Lung (tissue), 12 donors: Measurements from ENCODE around the gene MYH6. TPM values are rescaled to one million over a fixed set of nuclear protein-coding genes. Genes with fewer than 3 reads are reported as not detected.

ENCODE experiments used
- ATAC-seq: fragments of 200-7000 bp; cut with Tn5 transposase; one replicate; pipeline ENCODE4 v1.9.1; 2020; ENCODE audit warnings: moderate number of reproducible peaks; ENCODE audit not compliant: insufficient read depth, low FRiP score
- DNase-seq, 3 donors: peaks; one replicate each; pipeline ENCODE4 v3.0.0-alpha.2; 2013 to 2017
- H3K27ac ChIP-seq, 2 donors: one replicate each; pipeline ENCODE4 v1.5.1; 2013; ENCODE audit warnings: mild to moderate bottlenecking in 2 of 2, moderate library complexity in 2 of 2, control low read depth in 1 of 2, inconsistent platforms in 1 of 2, low read depth in 1 of 2, low read length in 1 of 2
- H3K27me3 ChIP-seq, 3 donors: one replicate each; pipeline ENCODE4 v1.5.1; 2013; ENCODE audit warnings: low read length in 2 of 3; ENCODE audit not compliant: control insufficient read depth in 3 of 3, insufficient read depth in 3 of 3
- H3K36me3 ChIP-seq, 4 donors: one replicate each; pipeline ENCODE4 v1.5.1; 2013; ENCODE audit warnings: low read length in 4 of 4, mild to moderate bottlenecking in 1 of 4, moderate library complexity in 1 of 4; ENCODE audit not compliant: control insufficient read depth in 4 of 4, insufficient read depth in 4 of 4
- H3K4me1 ChIP-seq, 5 donors: one replicate each; pipeline ENCODE4 v1.5.1; 2013; ENCODE audit warnings: low read length in 5 of 5, mild to moderate bottlenecking in 2 of 5, moderate library complexity in 1 of 5; ENCODE audit not compliant: control insufficient read depth in 5 of 5, insufficient read depth in 5 of 5
- H3K4me3 ChIP-seq: one replicate; pipeline ENCODE4 v1.5.1; 2013; ENCODE audit warnings: mild to moderate bottlenecking, control low read depth, moderate library complexity
- H3K9ac ChIP-seq, 2 donors: one replicate each; pipeline ENCODE4 v1.5.1; 2013; ENCODE audit warnings: low read length in 2 of 2, control low read depth in 1 of 2; ENCODE audit not compliant: insufficient read depth in 1 of 2
- H3K9me3 ChIP-seq, 4 donors: one replicate each; pipeline ENCODE4 v1.5.1; 2013; ENCODE audit warnings: low read length in 3 of 4, mild to moderate bottlenecking in 1 of 4, moderate library complexity in 1 of 4; ENCODE audit not compliant: control insufficient read depth in 4 of 4, insufficient read depth in 3 of 4
- WGBS, 2 donors: extraction: QIAGEN DNeasy Blood & Tissue Kit; methylation state at CpG; one replicate each; pipeline ENCODE4 v1.1.7; 2013; 5-methylcytosine and 5-hydroxymethylcytosine counted together
- polyA plus RNA-seq, 2 donors: library from polyadenylated mRNA; stranded (reverse); fragments of 200-250 nt; gene quantifications; one replicate each; pipeline ENCODE4 v1.2.1, GENCODE V29; 2013
- total RNA-seq, 2 donors: library from RNA; depleted of rRNA in 1 of 2; stranded (reverse); fragments of >200 nt in 1 of 2; gene quantifications; one replicate each; pipeline ENCODE4 v1.2.1, GENCODE V29; 2014 to 2021
- TF ChIP-seq, protein P1 (sequence below): IDR thresholded peaks from 2 replicates; pipeline ENCODE4 v1.5.1; 2012; ENCODE audit warnings: mild to moderate bottlenecking; ENCODE audit errors: control extremely low read depth, extremely low read depth
- donor health status: control.
- donor health status: control.
- donor health status: Bipolar disorder and iron deficiency.
- donor health status: healthy.
- donor health status: DM: yes; HTN: yes; CAD: no.

The MYH6 gene
- total and polyA plus RNA-seq, 4 donors: 0.25 to 7.1 (median 0.28) TPM; not detected in 1

- H3K27me3 ChIP-seq: no peaks in the 10 kb centered on the region
- peak overlapping the region in 1 of 2 donors; percentile 93 for H3K27ac ChIP-seq
- TF ChIP-seq, protein P1, sequence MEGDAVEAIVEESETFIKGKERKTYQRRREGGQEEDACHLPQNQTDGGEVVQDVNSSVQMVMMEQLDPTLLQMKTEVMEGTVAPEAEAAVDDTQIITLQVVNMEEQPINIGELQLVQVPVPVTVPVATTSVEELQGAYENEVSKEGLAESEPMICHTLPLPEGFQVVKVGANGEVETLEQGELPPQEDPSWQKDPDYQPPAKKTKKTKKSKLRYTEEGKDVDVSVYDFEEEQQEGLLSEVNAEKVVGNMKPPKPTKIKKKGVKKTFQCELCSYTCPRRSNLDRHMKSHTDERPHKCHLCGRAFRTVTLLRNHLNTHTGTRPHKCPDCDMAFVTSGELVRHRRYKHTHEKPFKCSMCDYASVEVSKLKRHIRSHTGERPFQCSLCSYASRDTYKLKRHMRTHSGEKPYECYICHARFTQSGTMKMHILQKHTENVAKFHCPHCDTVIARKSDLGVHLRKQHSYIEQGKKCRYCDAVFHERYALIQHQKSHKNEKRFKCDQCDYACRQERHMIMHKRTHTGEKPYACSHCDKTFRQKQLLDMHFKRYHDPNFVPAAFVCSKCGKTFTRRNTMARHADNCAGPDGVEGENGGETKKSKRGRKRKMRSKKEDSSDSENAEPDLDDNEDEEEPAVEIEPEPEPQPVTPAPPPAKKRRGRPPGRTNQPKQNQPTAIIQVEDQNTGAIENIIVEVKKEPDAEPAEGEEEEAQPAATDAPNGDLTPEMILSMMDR: no peak
- H3K9me3 ChIP-seq: no peaks in the 10 kb centered on the region
- H3K9ac ChIP-seq: no peak overlapping the region
- H3K4me3 ChIP-seq: no peak overlapping the region
- DNase-seq (no peak), ATAC-seq (no peak)
- H3K36me3 ChIP-seq: no peaks in the 10 kb centered on the region
- WGBS, 2 donors: 90 to 93% methylated on average over 16 of the region's 16 CpGs
- no peaks in the 10 kb centered on the region for H3K4me1 ChIP-seq
Measured at GRCh38 chr14:23413681-23414080, 5.6 kb upstream of the MYH6 start.

DNA sequence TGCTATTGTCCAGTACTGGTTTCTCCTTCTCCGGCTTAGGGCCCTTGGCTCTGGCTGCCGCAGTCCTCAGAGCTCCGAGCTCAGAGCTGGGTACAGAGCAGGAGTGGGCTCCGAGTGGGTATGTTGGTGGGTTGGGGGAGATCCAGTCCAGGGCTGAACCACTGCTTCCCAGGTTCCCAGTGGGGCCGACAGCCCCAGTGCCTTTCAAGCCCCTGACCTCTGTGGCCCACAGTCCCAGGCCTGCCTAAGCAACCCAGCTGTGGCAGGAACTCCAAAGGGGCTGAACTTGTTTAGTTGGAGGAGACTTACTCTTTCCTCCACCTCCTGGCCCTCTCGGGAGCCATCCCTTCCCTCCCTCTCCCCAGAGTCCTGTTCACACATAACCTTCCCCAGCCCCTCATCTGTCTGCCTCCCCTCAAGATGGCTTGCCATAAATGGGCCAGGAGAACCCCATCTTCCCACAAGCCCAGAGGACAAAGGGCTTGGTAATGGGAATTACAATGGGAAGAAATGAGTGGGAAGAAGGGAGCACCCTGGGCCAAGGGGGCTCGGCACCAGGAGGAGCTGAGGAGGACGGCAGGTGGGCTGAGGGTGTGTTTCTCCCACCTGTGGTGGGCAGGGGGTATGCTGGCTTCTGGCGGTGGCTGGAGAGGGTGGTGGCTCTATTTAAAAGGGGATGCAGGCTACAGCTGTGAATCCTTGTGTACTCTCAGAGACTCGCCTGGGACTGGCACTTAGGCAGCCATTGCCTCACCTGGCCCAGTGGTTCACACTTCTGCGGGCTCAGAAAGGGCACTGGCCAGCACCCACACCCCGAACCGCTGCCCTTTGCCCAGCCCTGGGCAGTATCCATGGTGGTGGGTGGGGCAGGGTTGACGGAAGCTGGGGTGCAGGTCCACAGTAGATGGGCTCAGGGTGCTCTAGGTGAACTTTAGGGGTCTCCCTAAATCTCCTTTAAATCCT is 3.8 kb upstream of the MYH6 start:
- Histone ChIP-seq H3K4me1 (no peaks in the 10 kb centered on the region), H3K27ac (peak overlapping the region in 1 of 2 donors; percentile 93), H3K9ac (no peak overlapping the region), H3K27me3 (no peaks in the 10 kb centered on the region), H3K36me3 (no peaks in the 10 kb centered on the region), H3K4me3 (no peak overlapping the region), H3K9me3 (no peaks in the 10 kb centered on the region)
- DNase-seq: no peak
- WGBS, 2 donors: 81 to 91% methylated on average over 14 of the region's 14 CpGs
- TF ChIP-seq, protein P1: no peak
- no peak for ATAC-seq

DNA sequence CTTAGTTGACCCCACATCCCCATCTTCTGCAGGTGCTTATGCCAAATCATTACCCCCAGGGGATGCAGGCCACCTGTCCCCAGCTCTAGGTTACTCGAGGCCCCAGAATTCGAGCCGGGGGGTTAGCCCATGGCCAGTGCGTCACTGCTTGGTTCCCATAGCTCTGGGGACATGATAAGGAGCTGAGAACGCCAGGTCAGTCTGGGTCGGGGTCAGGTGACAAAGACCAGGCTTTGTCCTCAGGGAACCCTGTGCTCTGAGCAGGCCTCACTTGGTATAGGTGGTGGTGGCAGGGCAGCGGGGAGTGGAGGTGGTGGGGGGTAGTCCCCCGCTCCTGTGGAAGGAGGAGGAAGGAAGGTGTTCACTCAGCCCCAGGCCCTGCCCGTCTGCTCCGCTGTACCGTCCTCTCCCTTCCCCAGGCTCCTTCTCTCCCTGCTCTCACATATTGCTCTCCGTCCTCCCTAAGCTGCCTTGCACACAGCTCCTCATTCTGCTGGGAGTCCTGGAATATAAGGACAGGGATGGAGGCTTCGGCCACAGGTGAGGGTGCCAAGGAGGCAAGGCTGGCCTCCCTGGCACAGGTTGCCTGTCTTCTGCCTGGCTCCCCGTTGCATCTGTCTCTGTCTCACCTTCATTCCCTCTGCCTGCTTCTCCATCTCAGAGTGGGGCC is 2.0 kb upstream of the MYH6 start:
- no peak for DNase-seq
- ATAC-seq: no peak
- Histone ChIP-seq H3K4me1 (no peaks in the 10 kb centered on the region), H3K4me3 (no peak overlapping the region), H3K27me3 (no peaks in the 10 kb centered on the region), H3K9me3 (no peaks in the 10 kb centered on the region), H3K36me3 (no peaks in the 10 kb centered on the region), H3K27ac (peak overlapping the region in 1 of 2 donors; percentile 93), H3K9ac (no peak overlapping the region)
- 81 to 86% methylated on average over 14 of the region's 14 CpGs for WGBS, 2 donors
- TF ChIP-seq, protein P1: no peak
